DND-41 (cell line): ENCODE data around the gene TMED4.
"Not testable (repeated sequence)": the region's sequence is repeated elsewhere in the genome, so short reads cannot be mapped to it uniquely, and the experiment has no call there.

ENCODE experiments used
- EZH2 ChIP-seq: IDR thresholded peaks from 3 replicates; pipeline ENCODE4 v1.6.1; 2012; ENCODE audit warnings: borderline replicate concordance, low read depth, mild to moderate bottlenecking, moderate library complexity, low read length, inconsistent platforms; ENCODE audit not compliant: severe bottlenecking
- TF ChIP-seq, protein P1 (sequence below): IDR thresholded peaks from 2 replicates; pipeline ENCODE4 v1.5.1; 2012; ENCODE audit warnings: borderline replicate concordance, low read length, moderate library complexity, mild to moderate bottlenecking; ENCODE audit not compliant: poor library complexity, severe bottlenecking; ENCODE audit errors: extremely low read depth

DNA sequence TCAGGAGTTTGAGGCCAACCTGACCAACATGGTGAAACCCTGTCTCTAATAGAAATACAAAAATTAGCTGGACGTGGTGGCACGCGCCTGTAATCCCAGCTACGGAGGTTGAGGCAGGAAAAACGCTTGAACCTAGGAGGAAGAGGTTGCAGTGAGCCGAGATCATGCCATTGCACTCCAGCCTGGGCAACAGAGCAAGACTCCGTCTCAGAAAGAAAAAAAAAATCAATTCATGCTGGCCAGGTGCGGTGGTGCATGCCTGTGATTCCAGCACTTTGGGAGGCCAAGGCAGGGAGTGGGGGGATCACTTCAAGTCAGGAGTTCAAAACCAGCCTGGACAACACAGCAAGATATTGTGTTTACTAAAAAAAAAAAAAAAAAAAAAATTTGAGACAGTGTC lies 15.2 kb upstream of the TMED4 start:
- TF ChIP-seq, protein P1, sequence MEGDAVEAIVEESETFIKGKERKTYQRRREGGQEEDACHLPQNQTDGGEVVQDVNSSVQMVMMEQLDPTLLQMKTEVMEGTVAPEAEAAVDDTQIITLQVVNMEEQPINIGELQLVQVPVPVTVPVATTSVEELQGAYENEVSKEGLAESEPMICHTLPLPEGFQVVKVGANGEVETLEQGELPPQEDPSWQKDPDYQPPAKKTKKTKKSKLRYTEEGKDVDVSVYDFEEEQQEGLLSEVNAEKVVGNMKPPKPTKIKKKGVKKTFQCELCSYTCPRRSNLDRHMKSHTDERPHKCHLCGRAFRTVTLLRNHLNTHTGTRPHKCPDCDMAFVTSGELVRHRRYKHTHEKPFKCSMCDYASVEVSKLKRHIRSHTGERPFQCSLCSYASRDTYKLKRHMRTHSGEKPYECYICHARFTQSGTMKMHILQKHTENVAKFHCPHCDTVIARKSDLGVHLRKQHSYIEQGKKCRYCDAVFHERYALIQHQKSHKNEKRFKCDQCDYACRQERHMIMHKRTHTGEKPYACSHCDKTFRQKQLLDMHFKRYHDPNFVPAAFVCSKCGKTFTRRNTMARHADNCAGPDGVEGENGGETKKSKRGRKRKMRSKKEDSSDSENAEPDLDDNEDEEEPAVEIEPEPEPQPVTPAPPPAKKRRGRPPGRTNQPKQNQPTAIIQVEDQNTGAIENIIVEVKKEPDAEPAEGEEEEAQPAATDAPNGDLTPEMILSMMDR = not testable (repeated sequence)
- not testable (repeated sequence) for TF ChIP-seq EZH2
